NOMO-1 treated with dmso at 0.1 percent for 144 hours (cell line): ENCODE data around the gene CORO1C.

ENCODE experiments used
- DNase-seq: peaks from one replicate; lab custom pipeline; 2025; ENCODE audit not compliant: unreplicated experiment; lab: John Stamatoyannopoulos, UW

CORO1C gene

DNA sequence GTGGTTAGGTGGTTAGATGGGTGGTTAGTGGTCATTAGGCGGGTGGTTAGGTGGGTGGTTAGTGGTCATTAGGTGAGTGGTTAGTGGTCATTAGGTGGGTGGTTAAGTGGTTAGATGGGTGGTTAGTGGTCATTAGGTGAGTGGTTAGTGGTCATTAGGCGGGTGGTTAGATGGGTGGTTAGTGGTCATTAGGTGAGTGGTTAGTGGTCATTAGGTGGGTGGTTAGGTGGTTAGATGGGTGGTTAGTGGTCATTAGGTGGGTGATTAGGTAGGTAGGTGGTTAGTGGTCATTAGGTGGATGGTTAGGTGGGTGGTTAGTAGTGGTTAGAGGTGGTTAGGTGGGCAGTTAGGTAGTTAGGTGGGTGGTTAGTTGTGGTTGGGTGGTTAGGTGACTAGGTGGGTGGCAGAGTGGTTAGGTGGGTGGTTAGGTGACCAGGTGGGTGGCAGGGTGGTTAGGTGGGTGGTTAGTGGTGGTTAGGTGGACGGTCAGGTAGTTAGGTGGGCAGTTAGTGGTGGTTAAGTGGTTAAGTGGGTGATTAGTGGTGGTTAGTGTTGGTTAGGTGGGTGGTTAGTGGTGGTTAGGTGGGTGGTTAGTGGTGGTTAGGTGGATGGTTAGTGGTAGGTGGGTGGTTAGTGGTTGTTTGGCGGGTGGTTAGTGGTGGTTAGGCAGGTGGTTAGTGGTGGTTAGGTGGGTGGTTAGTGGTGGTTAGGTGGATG is 125.5 kb downstream of the CORO1C start:
- DNase-seq, result no peak

DNA sequence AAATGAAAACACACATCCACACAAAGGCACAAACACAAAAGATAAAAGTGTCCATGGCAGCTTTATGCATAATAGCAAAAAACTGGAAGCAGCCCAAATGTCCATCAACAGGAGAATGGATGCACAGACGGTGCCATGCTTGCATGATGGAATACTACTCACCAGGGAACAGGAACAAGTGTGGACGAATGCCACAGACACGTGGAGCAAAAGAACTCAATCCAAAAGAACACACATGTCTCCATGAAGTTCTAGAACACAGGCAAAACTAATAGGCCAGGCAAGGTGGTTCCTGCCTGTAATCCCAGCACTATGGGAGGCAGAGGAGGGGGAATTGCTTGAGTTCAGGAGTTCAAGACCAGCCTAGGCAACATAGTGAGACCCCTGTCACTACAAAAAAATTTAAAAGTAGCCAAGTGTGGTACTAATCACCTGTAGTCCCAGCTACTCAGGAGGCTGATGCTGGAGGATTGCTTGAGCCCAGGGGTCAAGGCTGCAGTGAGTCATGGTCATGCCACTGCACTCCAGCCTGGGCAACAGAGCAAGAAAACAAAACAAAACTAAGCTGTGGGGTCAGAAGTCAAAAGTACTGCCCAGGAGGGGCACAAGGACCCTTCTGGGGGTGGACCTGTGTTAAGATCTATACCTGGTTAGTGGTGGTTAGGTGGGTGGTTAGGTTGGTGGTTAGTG is 126.2 kb downstream of the CORO1C start:
- DNase-seq, result no peak

GRCh38 chr12:108604208-108604941 is 126.9 kb downstream of the CORO1C start:
- DNase-seq, result no peak

- DNase-seq, result no peak
Observed at GRCh38 chr12:108603743-108604142, 127.6 kb downstream of the CORO1C start.

- DNase-seq, result no peak
Observed at GRCh38 chr12:108602976-108603704, 128.2 kb downstream of the CORO1C start.

- DNase-seq, result no peak
Observed at GRCh38 chr12:108602209-108602705, 129.1 kb downstream of the CORO1C start.

DNA sequence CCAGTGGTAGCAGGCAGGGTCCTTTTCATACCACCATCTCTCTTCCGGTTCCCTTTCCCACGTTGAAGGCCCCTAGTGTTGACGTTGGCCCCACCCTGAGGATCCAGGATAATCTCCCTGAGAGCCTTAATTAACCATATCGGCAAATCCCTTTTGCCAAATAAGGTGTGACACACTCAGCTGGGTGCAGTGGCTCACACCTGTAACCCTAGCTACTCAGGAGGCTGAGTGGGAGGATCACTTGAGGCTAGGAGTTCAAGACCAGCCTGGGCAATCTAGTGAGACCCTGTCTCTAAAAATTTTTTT is 130.7 kb downstream of the CORO1C start:
- DNase-seq, result no peak

DNA sequence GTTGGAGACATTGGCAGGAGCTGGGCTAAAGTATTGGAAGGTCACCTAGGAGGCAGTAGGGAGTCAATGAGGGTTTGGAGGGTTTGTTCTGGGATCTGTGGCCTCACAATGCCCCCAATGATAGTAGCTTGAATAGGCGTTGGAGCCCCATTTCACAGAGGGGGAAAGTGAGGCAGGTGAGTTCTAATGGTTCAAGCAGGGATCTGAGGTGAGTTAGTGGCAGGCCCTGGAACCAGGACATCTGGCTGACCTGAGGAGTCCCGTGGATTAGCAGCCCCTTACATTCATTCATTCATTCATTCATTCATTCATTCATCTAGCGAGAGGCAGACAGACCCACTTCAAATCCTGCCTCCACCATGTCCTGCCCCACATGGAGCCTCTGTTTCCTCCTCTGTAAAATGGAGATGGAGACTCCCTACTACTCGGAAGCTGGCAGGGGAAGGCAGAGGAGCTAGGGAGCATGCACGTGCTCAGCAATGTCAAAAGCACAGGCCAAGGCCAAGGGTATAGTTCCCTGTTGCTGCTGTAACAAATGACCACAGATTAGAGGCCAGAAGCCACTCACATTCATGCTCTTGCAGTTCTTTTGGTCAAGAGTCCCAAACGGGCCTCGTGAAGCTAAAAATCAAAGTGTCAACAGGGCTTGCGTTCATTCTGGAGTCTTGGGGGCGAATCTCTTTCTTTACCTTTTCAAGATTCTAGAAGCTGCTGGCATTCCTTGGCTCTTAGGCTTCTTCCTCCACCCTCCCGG is 131.2 kb downstream of the CORO1C start:
- no peak for DNase-seq

DNA sequence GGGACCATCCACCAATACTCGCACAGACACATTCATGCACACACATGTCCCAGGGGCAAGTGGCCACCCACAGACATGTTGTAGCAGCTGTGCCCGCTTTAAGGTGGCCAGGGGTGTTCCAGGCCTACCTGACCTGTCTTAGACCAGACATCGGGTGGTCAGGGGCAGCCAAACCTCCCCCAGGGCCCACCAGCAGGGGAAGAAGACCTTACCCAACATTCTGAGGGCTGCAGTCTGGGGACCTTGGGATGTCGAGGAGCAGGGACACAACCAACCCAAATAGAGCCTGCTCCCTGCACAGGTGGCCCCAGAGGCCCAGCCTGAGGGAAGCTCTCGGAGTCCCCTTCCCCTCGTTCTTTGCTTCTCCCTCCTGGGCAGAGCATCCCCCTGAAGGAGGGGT is 131.8 kb downstream of the CORO1C start:
- DNase-seq, result no peak

- DNase-seq, result no peak
Observed at GRCh38 chr12:108598553-108599250, 132.6 kb downstream of the CORO1C start.

DNA sequence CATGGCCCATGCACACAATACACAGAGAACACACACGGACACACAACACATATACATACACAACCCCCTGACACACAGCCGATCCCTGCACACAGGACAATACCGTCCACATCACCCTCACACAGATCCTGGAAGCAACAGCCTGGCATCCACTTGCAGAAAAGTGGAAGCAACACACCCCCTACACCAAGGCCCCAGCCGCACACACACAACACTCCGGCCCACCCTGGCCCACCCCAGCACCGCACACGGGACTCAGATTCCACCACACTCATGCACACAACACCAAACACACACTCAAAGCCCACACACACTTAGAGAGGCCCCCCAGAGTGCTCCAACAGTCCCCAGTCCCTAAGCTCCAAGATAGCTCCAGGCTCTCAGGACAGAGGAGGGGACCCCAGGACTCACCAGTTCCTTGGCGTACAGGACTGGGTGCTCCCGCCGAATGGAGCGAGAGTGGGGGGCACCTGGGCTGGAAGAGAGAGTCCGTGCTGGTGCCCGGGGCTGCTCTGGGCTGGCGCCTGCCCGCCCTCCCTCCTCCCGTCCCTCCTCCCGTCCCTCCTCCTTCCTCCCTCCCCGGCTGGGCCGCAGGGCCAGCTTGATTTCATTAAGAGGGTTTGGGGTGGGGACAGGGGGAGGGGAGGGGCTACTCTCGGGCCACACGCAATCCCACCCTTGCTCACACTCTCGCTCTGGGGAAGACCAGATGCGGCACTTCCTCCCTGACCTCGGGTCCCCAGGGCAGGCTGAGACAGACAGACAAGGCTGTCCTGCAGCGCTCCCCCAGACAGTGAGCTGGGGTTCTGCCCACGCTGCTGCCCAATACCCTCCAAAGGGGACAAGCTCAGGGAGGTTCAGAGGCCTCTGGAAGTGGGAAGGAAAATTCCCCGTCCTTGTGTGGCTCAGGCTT is 133.5 kb downstream of the CORO1C start, which contains the start of gene TMEM119:
Gene TMEM119, minus strand, starts transcription at position 526 of the 913 bp plus-strand sequence. CDS start 5,701 bp downstream, outside the sequence.
- no peak for DNase-seq

- DNase-seq, result no peak
Observed at GRCh38 chr12:108596854-108597558, 134.3 kb downstream of the CORO1C start.

- DNase-seq, result no peak
Observed at GRCh38 chr12:108595711-108596647, 135.3 kb downstream of the CORO1C start.
